ENCODE data around the gene TBC1D22A. TPM values are rescaled to one million over a fixed set of nuclear protein-coding genes. Genes with fewer than 3 reads are reported as not detected.

TBC1D22A gene
- total RNA-seq, 2 donors from 2014 or later: 11.5 to 15.4 TPM

- Histone ChIP-seq H3K36me3 (no peaks in the 10 kb centered on the region), H3K4me3 (no peak overlapping the region), H3K27ac (no peak overlapping the region), H3K9me3 (no peaks in the 10 kb centered on the region), H3K4me1 (no peaks in the 10 kb centered on the region), H3K27me3 (no peaks in the 10 kb centered on the region)
- DNase-seq (ENCODE audit: low spot score): no peak
- TF ChIP-seq CTCF (IDR thresholded peaks at IDR 0.05): no peak
These were observed 229.2 kb downstream of the TBC1D22A start for GRCh38 chr22:46991666-46992065.

GRCh38 chr22:46992121-46992731, 229.8 kb downstream of the TBC1D22A start:
- Histone ChIP-seq H3K36me3 (no peaks in the 10 kb centered on the region), H3K4me3 (no peak overlapping the region), H3K4me1 (no peaks in the 10 kb centered on the region), H3K27me3 (no peaks in the 10 kb centered on the region), H3K9me3 (no peaks in the 10 kb centered on the region), H3K27ac (no peak overlapping the region)
- no peak for DNase-seq (ENCODE audit: low spot score)
- no peak for TF ChIP-seq CTCF (IDR thresholded peaks at IDR 0.05)

GRCh38 chr22:46993633-46994032, 231.2 kb downstream of the TBC1D22A start:
- Histone ChIP-seq H3K36me3 (no peaks in the 10 kb centered on the region), H3K9me3 (no peaks in the 10 kb centered on the region), H3K4me1 (no peaks in the 10 kb centered on the region), H3K27ac (no peak overlapping the region), H3K27me3 (no peaks in the 10 kb centered on the region), H3K4me3 (no peak overlapping the region)
- DNase-seq (ENCODE audit: low spot score): no peak
- no peak for TF ChIP-seq CTCF (IDR thresholded peaks at IDR 0.05)

GRCh38 chr22:46994265-46994664, 231.8 kb downstream of the TBC1D22A start:
- DNase-seq (ENCODE audit: low spot score): no peak
- no peaks in the 10 kb centered on the region for H3K36me3 ChIP-seq
- H3K27ac ChIP-seq: no peak overlapping the region
- no peaks in the 10 kb centered on the region for H3K4me1 ChIP-seq
- H3K4me3 ChIP-seq: no peak overlapping the region
- H3K9me3 ChIP-seq: no peaks in the 10 kb centered on the region
- TF ChIP-seq CTCF (IDR thresholded peaks at IDR 0.05): no peak
- no peaks in the 10 kb centered on the region for H3K27me3 ChIP-seq

- Histone ChIP-seq H3K27ac (no peak overlapping the region), H3K4me3 (no peak overlapping the region), H3K27me3 (no peaks in the 10 kb centered on the region), H3K36me3 (no peaks in the 10 kb centered on the region), H3K4me1 (no peaks in the 10 kb centered on the region), H3K9me3 (no peaks in the 10 kb centered on the region)
- DNase-seq (ENCODE audit: low spot score): no peak
- no peak for TF ChIP-seq CTCF (IDR thresholded peaks at IDR 0.05)
These were observed 232.5 kb downstream of the TBC1D22A start for GRCh38 chr22:46994983-46995382.

Measured in right atrium auricular region (tissue), 2 donors.